Muscle of back (tissue), 11 donors: ENCODE data around the gene ABHD2. TPM values are rescaled to one million over a fixed set of nuclear protein-coding genes. Genes with fewer than 3 reads are reported as not detected.

Source experiments
- DNase-seq, 3 donors: peaks; one replicate each; pipeline versions ENCODE4 v3.0.0 to v3.0.0-alpha.2; 2013
- polyA plus RNA-seq, 10 donors: library from polyadenylated mRNA; unstranded; fragments of 120-200 nt; gene quantifications; one replicate each; pipeline ENCODE4 v1.2.1, GENCODE V29; 2013; ENCODE audit not compliant: insufficient read length in 10 of 10

ABHD2 gene
- polyA plus RNA-seq, 10 donors: 18.3 to 24.7 (median 21.8) TPM

DNA sequence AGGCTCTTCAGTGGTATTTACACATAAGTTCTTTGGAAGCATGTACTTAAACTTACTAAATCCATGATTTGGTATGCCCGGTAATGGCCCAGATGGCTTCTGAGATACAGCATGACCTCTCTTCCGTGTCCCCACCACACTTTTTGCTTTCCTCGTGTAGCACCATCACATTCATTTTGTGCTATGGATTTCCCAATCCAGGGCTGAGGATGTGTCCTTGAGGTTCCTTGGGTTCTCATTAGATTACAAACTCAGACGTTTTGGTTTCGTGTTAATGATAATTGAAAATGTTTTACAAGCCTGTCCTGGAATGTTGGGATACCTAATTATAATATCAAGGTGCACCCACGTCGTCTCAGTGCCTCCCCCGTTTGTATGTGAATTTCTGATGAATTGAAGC lies 7.3 kb downstream of the ABHD2 start:
- no peak for DNase-seq

GRCh38 chr15:89096664-89097063 lies 8.4 kb downstream of the ABHD2 start:
- no peak for DNase-seq

- no peak for DNase-seq
Measured at GRCh38 chr15:89097313-89097712, 9.1 kb downstream of the ABHD2 start.

DNA sequence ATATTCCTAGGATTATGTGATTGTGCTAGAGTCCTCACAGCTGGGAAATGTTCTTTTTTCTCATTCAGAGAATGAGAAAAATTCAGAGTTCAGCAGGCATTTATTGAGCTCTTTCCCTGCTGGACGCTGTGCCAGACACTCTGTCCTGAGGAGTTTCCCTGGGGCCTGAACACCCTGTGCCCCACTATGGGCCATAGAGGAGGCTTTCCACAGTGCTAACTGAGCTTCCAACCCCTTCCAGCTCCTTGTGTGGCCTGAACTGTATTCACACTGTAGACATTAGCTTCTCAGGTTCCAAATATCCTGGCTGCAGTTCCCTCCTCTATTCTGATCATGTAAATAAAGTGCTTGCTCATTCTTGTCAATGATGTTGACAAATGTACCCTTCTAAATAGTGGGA lies 10.0 kb downstream of the ABHD2 start:
- DNase-seq: no peak

DNA sequence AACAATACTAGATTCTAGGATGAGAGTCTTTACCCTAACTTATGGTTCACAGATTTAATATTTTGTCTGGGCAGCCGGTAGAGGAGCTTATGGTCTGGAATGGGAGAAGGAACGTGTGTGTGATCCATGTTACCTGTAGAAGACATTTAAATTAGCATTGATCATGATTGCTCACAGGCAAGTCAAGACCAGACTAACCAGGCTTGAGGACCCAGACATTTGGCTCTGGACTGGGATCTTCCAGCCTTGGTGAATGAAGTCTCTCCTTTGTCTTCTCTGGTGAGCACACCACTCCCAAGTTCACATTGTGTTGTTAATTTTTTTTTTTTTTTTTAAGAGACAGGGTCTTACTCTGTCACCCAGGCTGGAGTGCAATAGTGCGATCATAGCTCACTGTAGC lies 11.7 kb downstream of the ABHD2 start:
- no peak for DNase-seq

- DNase-seq: peak; percentile 78 to 83 (median 80)
Measured at GRCh38 chr15:89101302-89102193, 13.3 kb downstream of the ABHD2 start.

DNA sequence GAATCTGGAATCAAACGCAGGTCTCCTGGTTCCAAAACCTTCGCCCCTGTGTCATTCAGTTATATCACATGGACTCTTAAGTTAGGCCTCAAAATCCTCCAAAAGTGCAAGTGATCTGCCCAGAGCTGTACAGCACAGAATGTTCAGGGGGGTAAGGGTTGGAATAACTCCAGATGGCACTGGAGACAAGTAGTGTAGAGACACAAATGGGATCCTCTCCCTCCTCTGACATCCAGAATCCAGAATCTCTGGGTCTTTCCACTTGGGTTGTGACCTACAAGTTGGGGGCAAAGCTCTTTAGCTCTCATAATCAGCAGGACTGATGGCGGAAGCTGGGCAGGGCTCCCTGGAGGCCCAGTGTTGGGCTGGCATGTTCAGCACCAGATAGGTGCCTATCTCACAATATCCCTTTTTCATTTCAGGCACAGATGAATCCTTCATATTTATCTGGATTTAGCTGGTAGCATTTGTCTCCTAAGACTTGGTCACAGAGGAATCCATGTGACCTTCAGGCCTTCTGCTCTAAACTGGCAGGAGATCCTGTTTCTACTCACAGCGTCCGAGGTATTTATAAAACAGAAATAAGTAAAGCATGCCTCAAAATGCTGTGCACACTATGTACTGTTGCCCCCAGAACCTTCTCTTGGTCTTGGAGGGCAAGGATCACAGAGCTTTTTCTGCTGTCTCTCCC lies 15.4 kb downstream of the ABHD2 start:
- no peak for DNase-seq

GRCh38 chr15:89104172-89104564 lies 15.9 kb downstream of the ABHD2 start:
- no peak for DNase-seq

GRCh38 chr15:89105147-89105546 lies 16.9 kb downstream of the ABHD2 start:
- DNase-seq: peak in 1 of 3 donors; percentile 90

- DNase-seq: no peak
Measured at GRCh38 chr15:89106200-89106599, 17.9 kb downstream of the ABHD2 start.

GRCh38 chr15:89107984-89108383 lies 19.7 kb downstream of the ABHD2 start:
- DNase-seq: no peak

GRCh38 chr15:89108835-89109234 lies 20.6 kb downstream of the ABHD2 start:
- DNase-seq: no peak

DNA sequence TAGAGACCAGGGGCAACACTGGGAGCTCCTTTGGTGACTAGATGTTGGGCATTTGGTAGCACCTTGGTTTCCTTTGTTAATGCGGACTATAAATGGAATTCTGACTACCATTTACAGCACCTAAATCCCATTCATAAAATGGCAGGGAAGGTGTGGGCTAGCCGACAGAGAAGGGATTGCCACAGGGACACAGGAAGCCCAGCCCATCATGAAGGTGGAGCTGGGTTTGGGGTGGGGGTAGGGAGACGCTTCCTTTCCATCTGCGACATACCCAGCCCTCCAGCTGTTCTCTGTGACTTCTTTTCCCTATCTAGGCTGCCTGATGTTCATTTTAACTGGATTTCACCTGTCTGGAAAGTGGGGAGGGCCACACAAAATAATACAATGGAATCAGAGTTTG lies 21.0 kb downstream of the ABHD2 start:
- DNase-seq: no peak

GRCh38 chr15:89110060-89110459 lies 21.8 kb downstream of the ABHD2 start:
- DNase-seq: no peak

DNA sequence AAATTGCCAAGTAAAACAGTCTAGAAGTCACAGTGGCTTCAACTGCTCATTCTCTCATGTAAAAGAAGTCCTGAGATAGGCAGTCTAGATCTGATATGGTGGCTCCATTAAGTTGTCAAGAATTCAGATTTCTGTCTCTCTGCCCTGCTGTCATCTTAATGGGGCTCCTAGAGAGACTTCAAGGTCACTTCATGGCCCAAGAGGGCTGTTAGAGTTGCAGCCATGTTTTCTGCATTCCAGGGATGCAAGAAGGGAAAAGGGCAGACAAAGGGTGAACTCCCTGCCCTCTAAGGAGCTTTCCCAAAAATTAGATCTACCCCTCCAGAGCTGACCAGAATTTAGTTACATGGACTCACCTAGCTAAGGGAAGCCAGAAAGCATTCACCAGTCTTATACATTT lies 23.1 kb downstream of the ABHD2 start:
- DNase-seq: no peak

GRCh38 chr15:89111961-89112340 lies 23.7 kb downstream of the ABHD2 start:
- DNase-seq: no peak

DNA sequence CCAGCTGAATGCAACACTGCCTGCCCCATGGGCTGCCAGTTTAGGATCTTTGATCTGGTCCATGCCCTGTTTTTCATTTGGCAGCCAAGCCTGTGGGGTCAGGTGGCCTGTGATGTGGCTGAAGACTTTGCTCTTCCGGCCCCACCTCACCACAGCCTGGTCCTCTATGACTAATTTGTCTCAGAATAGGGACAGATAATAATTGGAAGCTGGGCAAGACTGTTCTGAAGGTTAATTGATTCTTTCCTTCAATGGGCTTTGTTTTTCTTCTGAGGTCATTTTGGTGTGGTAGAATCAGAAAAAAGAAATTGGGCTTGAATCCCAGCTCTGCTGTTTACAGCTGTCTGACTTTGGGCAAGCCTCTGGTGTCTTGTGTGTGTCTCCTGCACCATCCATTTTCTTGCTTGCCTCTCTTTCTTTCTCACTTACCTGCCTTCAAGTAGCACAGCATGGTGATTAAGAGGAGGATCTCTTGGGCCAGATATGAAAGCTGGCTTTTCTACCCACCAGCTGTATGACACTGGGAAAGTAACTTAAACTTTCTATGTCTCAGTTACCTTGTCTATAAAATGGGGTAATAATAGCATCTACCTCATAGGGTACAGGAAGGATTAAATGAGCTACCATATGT lies 24.2 kb downstream of the ABHD2 start:
- DNase-seq: no peak

GRCh38 chr15:89113296-89114024 lies 25.2 kb downstream of the ABHD2 start:
- no peak for DNase-seq

GRCh38 chr15:89114990-89115389 lies 26.7 kb downstream of the ABHD2 start:
- DNase-seq: no peak

- no peak for DNase-seq
Measured at GRCh38 chr15:89115547-89115946, 27.3 kb downstream of the ABHD2 start.

DNA sequence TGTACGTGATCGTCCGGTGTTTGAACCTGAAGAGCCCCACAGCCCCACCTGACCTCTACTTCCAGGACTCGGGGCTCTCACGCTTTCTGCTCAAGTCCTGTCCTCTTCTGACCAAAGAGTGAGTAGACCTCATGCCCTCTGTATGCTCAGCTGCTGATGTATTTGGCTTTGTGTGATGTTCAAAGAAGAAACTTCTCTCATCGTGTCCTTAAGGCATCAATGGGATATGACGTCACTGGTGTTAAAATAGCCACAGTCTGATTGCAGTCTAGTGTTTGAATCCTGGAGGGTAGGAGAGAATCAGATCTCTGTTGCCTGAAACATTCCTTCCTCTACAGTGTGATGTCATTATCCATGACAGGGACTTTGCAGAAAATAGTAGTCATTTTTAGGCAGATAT lies 28.1 kb downstream of the ABHD2 start:
- DNase-seq: no peak

- DNase-seq: no peak
Measured at GRCh38 chr15:89117790-89118189, 29.5 kb downstream of the ABHD2 start.
